Activated CD4-positive, alpha-beta T cell treated with anti-CD3 and anti-CD28 coated beads, Interleukin-2, amount 50 U/mL, for 48 hours (primary cell): ENCODE measurements around the gene TMEM80.
"Not testable (repeated sequence)": the region's sequence is repeated elsewhere in the genome, so short reads cannot be mapped to it uniquely, and the experiment has no call there.

Source experiments
- DNase-seq, 2 experiments: peaks; one replicate each; pipeline ENCODE4 v3.0.0-alpha.2; 2020

Gene TMEM80

DNA sequence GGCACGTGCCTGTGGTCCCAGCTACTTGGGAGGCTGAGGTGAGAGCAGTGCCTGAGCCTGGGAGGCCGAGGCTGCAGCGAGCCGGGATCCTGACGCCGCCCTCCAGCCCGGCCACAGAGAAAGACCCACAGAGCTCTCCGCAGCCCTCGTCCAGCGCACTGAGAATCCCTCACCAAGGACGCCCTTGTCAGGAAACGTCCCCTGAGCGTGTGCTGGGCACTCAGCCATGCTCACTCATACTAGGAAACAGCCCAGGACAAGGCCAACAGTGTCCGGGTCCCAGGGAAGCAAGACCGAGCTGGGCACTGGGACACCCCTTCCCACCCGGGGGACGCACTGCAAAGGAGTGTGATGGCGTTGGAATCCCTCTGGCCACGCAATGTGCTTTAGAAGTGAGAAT, 15.1 kb upstream of the TMEM80 start:
- DNase-seq, result no peak

DNA sequence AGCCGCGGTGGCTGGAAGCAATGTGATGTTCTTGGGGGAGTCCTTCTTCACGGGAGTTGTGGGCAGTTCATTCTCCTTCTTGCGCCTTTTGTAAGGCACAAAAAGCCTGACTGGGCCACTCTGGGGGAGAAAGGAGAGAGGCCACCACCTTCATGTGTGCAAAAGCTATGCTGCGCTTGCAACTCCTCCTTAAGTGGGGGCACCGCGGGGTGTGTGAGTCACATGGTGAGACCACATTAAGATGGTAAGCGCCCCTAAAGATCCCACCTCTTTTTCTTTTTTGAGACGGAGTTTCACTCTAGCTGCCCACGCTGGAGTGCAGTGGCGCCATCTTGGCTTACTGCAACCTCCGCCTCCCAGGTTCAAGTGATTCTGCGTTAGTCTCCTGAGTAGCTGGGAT, 14.6 kb upstream of the TMEM80 start:
- no peak for DNase-seq

DNA sequence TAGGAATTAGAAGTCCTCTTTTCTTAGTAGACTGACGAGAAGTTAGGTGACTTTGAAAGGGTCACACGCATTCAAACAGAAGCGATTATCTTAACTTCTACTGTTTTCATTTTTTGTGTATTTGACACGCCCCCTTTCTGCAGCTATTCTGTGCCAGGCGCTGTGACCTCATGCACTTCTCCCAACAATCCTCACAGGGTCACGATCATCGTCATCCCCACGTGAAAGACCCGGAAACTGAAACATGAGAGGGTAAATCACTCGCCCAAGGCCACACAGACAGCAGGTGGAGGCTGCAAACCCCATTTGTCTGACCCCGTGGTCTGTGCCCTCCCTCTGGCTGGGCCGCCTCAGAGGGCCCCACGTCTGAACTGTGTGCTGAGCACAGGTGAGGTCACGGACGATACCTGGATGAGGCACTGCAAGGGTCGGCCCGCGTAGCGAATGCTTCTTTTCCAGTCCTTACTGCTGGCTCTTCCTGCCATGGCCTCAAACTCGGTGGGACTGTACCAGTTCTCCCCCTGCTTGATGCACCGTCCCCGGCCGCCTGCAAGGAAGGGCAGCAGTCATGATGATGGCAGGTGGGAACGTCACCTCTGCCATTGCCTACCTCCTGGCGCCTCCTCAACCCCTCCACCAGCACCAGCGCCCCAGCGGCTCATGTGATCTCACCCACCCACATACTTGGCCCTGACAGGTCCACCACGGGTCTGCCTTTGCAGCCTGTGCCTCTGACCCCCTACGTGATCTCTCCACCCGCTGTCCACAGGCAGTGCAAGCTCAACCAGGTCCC, 9.0 kb upstream of the TMEM80 start:
- DNase-seq, result no peak

DNA sequence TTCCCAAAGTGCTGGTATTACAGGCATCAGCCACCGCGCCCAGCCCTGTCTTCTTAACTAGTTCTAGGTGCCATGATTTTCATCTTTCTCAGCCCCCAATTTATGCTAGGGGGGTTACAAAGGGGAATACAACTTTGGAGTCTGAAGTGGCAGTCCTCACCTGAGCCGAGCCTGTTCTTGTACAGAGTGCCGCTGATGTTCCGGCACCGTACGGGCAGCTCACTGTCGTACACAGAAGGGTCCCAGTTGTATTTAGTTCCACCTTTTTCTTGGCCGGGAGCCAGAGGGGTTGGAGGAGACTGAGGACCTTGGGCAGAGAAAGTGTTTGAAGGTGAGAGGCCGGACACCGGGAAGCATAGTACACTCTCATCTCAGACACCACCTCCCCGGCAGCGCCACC, 7.9 kb upstream of the TMEM80 start:
- no peak for DNase-seq

DNA sequence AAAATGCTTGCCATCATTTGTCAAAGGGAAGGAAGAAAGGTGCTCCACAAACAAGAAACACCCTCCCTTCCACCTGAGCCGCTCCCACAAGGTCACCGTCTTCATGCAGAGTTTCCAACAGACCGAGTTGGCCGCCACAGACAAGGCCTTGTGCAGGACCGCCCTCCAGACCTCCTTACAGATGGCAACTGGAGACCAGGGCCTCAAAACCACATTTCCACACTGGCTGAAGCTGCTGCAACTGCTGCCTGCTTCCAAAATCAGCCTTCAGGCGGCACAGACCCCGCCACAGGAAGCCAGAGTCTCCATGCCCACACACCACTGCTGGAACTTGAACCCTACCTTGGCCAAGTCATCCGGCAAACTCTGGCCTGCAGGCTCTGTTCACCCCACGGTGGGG, 6.9 kb upstream of the TMEM80 start:
- no peak for DNase-seq

DNA sequence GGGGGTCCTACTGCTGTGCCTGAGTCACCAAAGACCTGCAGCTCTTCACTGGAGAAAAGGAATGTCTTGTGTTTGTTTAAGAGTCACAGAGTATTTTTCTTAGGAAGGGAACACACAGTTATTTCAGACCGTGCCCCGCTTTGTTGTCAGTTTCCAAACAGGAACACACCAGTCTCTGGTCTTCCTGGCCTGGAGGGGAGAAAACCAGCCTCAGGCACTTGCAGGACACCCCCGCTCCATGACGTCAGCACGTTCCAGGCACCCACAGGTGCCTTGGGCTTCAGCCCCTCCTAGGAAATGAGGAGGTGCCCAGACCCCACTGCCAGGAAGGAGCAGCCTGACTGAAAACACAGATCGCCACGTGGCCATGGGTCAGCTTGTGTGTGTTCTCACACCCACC, 6.0 kb upstream of the TMEM80 start:
- no peak for DNase-seq

DNA sequence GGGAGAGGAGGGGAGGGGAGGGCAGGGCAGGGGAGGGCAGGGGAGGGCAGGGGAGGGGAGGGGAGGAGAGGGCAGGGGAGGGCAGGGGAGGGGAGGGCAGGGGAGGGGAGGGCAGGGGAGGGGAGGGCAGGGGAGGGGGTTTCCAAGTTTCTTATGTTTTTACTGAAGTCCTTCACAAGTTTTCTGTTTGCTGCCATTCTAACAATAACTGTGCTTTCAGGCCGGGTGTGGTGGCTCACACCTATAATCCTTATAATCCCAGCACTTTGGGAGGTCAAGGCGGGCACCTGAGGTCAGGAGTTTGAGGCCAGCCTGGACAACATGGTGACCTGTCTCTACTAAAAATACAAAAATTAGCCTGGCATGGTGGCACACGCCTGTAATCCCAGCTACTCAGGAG, 5.4 kb upstream of the TMEM80 start:
- DNase-seq, result not testable (repeated sequence)

DNA sequence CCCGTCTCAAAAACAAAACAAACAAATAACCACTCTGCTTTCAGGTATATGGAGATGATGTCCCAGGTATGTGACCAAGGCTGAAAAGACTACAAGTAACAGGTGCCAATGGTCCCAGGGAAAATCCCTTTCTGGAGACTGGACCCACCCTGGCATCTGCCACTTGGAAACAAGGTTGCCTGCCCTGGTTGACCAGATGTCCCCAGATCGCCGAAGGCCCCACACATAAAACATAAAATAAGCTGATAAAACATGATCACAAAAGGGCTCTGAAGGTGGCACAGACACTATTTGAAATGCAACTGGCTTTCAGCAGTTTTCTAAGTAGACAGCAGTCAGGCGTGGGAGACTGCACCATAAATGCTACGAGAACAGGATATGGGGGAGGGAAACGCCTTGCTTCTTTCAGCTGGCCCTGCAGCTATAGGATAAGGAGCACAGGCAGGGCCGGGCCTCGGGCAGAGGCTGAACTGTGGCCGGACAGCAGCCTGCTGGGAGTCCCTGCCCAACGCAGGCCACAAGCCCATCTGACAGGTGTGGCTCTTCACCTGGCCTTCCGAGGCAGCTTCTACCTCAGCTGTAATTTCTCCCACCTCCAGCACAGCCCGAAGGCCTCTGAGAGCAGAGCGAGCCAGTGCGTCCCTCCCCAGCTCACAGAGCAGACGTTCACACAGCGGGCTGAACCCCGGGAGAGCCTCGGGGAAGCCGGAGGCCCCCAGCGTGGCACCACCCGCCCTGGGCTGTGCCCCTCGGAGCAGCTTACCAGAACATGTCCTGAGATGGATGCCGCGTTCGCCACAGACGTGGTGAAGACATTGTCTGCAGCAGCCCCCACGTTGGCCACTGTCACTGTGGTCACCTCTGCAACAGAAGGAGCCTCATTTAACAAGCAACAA, 4.6 kb upstream of the TMEM80 start:
- DNase-seq, result no peak

DNA sequence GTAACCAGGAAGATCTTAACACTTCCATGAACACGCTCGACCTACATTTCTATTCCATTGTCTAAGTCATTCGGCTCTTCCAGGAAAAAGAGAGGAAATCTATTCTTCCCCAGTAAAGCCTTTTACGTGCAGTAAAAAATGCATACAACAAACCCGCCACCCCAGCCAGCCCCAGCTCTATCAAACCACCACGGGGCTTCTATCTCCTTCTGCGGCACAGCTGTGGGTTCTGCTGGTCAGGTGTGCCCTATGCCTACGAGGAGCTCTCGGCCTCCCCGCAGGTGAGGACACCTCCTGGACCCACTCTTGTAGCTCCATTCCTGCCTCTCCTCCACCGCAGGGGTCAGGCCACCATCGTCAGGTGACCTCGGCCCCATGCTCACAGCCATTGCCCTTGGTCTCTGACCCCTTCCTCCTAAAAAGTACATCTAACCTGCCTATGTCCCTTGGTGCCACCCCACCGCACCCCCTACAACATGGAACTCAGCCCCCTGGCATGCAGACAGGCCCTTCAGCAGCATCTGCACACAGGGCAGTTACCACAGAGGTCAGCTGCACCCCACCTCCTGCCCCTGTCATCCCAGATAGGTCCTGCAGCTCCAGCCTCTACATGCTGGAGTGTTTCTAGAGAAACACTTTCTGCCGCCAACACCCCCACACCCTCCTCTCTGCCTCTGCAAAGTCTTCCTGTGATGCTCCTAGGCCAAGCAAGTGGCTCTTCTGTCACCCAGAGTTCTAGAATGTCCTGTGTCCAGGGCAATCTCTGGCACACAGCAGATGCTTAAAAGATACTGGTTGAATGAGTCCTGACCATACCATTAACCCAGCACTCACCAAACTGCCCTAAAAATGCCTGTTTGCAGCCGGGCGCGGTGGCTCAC, 3.7 kb upstream of the TMEM80 start:
- no peak for DNase-seq

DNA sequence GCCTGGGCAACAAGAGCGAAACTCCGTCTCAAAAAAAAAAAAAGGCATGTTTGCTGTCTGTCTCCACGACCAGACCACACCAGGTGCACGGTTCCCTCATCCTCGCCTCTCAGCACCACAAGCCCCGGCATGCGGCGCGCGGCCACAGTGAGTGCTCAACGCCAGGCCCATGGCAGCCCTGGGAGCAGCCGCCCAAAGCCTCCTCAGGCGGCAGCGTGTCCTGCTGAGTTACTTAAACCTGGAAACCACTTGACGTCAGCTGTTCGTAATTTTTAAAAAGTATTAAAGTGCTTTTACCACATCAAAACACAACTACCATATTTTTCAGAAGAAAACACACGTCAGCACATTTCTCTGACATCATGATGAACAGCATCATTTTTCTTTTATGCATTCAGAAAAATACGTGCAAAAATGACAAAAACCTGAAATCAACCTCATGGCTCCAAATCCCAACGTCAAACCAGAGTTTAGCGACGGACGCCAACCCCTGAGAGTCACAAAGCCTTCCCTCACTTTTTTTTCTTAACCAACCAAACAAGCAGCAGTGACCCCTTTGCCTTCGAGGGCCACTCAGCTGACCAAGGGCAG, 2.7 kb upstream of the TMEM80 start:
- no peak for DNase-seq

DNA sequence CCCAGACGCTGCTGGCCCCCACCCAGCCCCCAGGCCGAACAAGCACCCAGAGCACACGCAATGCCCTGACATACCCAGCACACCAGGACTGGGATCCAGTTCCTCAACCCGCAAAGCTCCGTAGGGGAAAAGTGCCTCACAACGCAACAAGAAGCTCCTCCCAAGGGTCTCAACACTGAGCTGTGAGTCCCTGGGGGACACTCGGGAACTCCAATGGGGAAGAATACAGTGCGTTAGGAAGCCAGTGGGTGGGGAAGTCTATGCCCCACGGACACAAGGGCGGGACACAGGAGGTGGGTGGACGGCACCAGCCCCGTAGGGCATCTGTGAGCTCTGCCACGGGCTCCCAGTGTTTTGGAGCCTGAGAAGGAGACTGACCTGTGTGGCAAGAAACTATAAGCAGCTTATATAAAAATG, 2.2 kb upstream of the TMEM80 start:
- no peak for DNase-seq

DNA sequence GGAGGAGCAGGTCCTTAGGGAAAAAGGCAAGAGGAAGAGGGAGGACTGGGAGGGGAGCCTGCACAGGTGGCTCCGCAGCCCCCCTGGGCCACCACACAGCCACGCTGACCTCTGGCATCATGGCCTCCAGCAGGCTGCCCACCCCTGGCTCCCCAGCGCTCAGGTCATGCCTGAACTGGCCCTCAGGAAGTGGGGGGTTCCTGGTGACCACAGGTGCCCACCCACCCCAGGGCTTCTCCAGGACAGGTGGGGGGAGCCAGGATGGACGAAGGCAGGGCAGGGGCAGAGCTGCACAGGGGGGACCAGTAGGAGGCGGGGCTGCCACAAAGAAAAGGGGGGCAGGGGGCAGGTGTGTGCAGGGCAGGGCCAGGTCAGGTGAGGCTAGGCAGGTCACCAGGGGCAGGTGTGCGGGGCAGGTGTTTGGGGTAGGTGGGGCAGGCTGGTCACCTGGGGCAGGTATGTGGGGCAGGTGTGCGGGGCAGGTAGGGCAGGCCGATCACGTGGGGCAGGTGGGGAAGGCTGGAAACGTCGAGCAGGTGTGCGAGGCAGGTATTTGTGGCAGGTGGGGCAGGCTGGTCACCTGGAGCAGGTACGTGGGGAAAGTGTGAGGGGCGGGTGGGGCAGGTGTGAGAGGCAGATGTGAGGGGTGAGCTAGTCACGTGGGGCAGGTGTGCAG, 1.6 kb upstream of the TMEM80 start:
- no peak for DNase-seq

DNA sequence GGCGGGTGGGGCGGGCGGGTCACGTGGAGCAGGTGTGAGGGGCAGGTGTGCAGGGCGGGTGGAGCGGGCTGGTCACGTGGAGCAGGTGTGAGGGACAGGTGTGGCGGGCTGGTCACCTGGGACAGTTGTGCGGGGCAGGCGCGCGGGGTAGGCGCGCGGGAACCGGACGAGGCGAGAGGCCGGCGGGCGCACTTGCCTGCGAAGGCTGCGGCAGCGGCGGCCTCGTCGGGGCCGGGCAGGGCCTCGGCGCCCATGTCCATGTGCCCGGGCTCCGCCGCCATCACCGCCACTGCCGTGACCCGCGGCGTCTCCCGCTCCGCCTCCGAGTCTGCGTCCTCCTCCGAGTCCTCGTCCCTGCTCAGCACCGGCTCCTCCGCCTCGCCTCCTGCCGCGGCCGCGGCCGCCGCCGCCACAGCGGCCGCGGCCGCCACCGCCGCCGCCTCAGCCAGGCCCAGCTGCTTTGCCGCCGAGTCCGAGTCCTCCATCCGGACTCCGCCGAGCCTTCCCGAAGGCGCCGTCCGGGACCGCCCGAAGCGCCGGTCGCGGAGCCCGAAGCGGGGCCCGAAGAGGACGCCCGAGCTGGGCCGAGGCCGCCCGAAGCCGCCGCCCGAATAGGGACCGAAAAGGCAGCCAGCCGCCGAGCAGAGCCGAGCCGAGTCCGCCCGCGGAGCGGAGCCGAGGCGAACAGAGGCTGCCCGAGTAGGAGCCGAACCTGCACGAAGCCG, 891 bp upstream of the TMEM80 start, which contains the start of gene DEAF1:
TSS of gene DEAF1 (minus strand) at position 660 of the 725 bp plus-strand sequence. CDS start at position 485, 175 bp downstream.
- peak; percentile 99 for DNase-seq

DNA sequence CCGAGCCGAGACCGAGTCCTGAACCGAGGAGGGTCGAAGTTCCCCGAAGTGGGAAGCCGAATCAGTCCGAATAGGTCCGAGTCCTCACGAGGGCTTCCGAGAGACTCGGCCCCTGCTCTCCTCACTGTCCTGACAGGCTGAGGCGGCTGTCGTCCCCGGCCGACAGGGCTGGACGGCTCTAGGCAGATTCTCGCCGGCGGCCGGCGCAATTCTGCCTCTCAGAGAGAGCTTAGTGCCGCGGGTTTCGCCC, 403 bp upstream of the TMEM80 start:
- no peak for DNase-seq

DNA sequence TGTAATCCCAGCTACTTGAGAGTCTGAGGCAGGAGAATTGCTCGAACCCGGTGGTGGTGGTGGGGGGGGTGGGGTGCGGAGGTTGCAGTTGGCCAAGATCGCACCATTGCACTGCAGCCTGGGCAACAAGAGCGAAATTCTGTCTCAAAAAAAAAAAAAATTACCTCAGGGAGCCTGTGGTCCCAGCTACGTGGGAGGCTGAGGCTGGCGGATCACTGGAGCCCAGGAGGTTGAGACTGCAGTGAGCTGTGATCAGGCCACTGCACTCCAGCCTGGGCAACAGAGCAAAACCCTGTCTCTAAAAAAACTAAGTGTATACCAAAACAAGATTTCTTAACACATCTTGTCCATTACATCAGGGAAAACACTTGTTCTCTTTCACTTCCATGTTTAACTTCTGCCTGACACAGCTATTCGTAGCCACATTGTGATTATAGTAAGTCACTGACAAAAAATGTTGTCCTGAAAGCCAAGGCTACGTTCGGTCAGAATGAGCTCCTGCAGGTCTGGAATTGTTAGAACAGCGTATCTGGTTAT, 1.4 kb downstream of the TMEM80 start:
- no peak for DNase-seq

DNA sequence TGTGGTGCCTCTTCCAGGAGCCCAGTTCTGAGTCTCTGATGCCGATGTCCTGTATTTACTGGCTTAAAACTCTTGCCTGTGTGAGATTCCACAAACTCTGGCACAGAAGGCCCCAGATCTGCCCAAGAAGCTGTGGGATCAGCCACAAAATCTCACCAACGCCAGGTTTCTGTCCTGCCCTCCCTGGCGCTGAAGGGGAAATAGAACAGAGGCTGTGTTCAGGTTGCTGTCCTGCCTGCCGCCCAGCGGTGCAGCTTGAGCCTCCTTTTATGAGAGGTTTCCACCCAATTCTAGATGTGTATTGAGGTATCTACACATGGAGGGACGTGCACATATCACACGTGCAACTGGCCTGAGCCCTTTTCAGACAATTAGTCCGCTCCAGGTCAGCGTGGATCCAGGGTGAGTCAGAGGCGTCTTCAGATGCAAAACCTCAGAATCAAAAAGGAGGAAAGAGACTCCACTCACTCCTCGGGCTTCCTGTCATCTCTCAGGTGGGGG, 2.2 kb downstream of the TMEM80 start:
- DNase-seq, result no peak

DNA sequence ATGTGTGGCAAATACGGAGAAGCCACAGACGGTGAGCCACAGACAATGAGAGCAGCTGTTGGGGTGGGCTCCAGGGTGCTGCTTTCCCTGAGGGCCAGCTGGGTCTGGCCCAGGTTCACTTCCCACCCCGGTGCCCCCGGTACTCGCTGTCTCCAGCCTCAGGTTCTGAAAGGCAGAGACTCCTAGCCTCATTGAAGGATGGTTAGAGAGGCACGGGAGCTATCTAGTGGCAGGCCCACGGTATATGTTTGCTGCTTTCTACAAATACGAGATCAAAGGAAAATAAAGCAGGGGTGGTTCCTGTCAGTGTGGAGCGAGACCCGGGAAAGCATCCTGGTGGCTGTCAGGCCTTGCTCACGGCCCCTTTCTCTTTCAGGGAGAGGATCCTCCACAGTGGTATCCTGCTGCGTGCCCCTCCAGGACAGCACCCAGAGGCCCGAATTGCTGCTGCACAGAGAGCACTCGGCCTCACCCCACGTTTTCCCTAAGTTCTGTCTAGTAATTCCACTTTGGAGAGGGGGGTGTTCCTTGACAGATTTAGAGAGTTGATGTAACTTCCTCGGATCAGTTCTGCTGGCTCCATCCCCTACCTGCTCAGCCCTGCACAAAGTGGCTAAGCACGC, 3.0 kb downstream of the TMEM80 start:
- DNase-seq, result no peak

DNA sequence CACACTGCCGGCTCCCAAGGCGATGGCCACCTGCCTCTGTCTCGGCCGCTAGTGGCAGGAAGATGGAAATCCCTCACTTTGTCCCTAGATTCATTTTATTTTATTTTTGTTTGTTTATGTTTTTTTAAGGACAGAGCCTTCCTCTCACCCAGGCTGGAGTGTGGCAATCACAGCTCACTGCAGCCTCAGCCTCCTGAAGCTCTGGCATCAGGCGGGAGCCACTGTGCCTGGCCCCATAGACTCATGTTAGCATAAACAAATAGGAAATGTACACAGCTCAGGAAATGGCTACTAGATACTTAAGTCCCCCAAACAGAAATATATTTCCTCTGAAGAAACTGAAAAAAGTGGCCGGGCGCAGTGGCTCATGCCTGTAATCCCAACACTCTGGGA, 3.5 kb downstream of the TMEM80 start:
- DNase-seq, result no peak

DNA sequence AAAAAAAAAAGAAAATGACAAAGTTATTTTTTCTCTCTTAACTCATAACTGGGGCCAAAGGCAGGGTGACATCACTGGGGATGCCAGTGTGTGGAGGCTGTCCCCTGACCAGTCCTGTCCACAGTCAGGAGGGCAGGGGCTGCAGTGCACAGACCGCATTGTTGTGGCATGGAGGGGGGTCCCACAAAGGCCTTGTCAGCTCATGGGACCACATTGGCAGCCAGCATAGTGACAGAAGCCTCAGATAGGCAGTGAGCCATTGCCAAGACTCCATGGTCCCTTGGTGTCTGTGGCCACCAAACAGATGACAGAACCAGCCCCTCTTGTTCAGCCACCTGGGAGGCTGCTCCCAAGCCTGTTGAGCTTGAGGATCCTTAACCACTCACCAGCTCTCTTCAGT, 4.1 kb downstream of the TMEM80 start:
- no peak for DNase-seq

DNA sequence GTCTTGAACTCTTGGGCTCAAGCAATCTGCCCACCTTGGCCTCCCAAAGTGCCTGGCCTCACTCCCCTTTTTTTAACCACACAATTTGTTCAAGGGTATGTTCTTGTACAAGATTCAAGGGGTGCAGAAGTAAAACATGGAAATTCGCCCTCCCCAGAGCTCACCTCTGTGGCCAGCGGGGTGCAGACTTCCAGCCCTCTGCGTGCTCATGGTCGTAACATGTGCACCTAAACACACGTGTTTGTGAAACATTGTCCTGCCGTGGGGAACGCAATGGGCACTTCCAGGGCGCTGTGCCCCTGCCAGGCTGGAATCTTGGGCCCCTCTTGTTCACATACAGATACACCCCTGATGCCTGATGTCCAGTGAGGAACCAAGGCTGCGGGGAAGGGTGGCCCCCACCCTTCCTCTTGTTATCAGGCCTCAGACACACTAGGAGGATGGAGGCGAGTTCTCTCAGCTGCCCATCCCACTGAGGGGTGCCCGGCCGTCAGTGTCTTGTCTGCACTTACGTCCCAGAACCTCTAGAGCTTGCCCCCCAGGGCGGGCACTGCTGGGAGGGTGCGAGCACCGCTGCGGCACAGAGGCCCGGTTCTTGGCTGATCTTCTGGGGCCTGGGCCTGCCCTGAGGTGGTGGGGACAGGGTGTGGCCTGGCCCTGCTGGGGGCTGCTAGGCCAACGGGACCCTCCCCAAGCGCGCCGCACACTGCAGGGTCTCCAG, 6.3 kb downstream of the TMEM80 start:
- no peak for DNase-seq
